ENCODE measurements around the gene FAM124B. TPM values are rescaled to one million over a fixed set of nuclear protein-coding genes. Genes with fewer than 3 reads are reported as not detected.

Gene FAM124B
- total RNA-seq, 1 experiment from 2014 or later = 0.83 TPM

DNA sequence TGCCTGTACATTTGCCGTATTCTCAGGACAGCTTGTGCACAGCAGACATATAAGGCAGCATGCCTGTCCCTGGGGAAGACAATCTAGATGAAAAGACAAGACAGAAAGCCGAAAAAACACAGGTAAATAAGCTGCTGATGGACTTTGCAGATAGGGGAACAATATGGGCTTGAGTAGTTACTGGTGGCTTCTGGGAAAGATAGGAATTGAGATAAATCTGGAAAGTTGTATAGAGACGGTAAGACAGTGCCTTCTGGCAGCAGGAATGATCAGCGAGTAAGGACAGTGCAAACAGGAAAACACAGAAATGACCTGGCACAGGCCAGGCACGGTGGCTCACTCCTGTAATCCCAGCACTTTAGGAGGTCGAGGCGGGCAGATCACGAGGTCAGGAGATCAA, 70.2 kb downstream of the FAM124B start:
- no peaks in the 10 kb centered on the region for H3K27me3 ChIP-seq (ENCODE audit: insufficient read depth, low read length)

More for the DNA sequence above, 70.2 kb downstream of the FAM124B start:
- no peaks in the 10 kb centered on the region for H3K79me1 ChIP-seq (ENCODE audit: insufficient read depth, low read depth, low read length, poor library complexity, severe bottlenecking)
- H3K23ac ChIP-seq (ENCODE audit: insufficient read length, low read depth, low read length) = no peak overlapping the region
- H2BK15ac ChIP-seq (ENCODE audit: low read depth, low read length) = no peak overlapping the region
- no peak overlapping the region for H3K18ac ChIP-seq (ENCODE audit: insufficient read length, low read depth, low read length)
- H3K4me2 ChIP-seq (ENCODE audit: insufficient read depth, insufficient read length, low read length) = no peak overlapping the region
- no peak overlapping the region for H2AFZ ChIP-seq (ENCODE audit: low read length)
- H3K79me2 ChIP-seq (ENCODE audit: insufficient read depth, low read length) = no peaks in the 10 kb centered on the region
- DNase-seq = no peak
- no peak overlapping the region for H3T11ph ChIP-seq (ENCODE audit: low read length)
- no peak overlapping the region for H3K14ac ChIP-seq (ENCODE audit: insufficient read depth, low read length)
- H3K9me3 ChIP-seq (ENCODE audit: control insufficient read depth, low read depth, low read length) = no peaks in the 10 kb centered on the region
- H3K56ac ChIP-seq (ENCODE audit: insufficient read length, low read depth, low read length) = no peak overlapping the region
- no peak overlapping the region for H3K9ac ChIP-seq (ENCODE audit: extremely low read depth, insufficient read length, low read length)
- no peaks in the 10 kb centered on the region for H3K36me3 Mint-ChIP-seq (ENCODE audit: insufficient read depth in 1 of 3, low read depth in 3 of 3)
- peaks cover 0 to 1% of the 10 kb centered on the region in 2 experiments; a peak in 1 of 5 replicates for H3K9me3 Mint-ChIP-seq
- no peak overlapping the region for H2BK5ac ChIP-seq (ENCODE audit: insufficient read length, low read length)
- H2BK20ac ChIP-seq (ENCODE audit: low read depth, low read length, poor library complexity, severe bottlenecking) = no peak overlapping the region
- H4K8ac ChIP-seq (replicated peaks; ENCODE audit: insufficient read length, low read depth, low read length) = no peak overlapping the region
- TF ChIP-seq, protein P1, sequence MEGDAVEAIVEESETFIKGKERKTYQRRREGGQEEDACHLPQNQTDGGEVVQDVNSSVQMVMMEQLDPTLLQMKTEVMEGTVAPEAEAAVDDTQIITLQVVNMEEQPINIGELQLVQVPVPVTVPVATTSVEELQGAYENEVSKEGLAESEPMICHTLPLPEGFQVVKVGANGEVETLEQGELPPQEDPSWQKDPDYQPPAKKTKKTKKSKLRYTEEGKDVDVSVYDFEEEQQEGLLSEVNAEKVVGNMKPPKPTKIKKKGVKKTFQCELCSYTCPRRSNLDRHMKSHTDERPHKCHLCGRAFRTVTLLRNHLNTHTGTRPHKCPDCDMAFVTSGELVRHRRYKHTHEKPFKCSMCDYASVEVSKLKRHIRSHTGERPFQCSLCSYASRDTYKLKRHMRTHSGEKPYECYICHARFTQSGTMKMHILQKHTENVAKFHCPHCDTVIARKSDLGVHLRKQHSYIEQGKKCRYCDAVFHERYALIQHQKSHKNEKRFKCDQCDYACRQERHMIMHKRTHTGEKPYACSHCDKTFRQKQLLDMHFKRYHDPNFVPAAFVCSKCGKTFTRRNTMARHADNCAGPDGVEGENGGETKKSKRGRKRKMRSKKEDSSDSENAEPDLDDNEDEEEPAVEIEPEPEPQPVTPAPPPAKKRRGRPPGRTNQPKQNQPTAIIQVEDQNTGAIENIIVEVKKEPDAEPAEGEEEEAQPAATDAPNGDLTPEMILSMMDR (conservative IDR thresholded peaks at IDR 0.05) = no peak
- no peak overlapping the region for H3K27ac Mint-ChIP-seq
- no peak overlapping the region for H2BK12ac ChIP-seq (ENCODE audit: insufficient read length, low read depth, low read length)
- no peaks in the 10 kb centered on the region for H3K23me2 ChIP-seq (ENCODE audit: insufficient read length, low read depth, low read length, poor library complexity, severe bottlenecking)
- no peaks in the 10 kb centered on the region for H3K27me3 Mint-ChIP-seq (ENCODE audit: low read depth)
- no peaks in the 10 kb centered on the region for H3K4me1 ChIP-seq (ENCODE audit: insufficient read depth, low read length)
- no peak overlapping the region for H2BK120ac ChIP-seq (ENCODE audit: low read depth, low read length, poor library complexity, severe bottlenecking)
- H3K4ac ChIP-seq (ENCODE audit: low read depth, low read length) = no peak overlapping the region
- H3K27ac ChIP-seq (ENCODE audit: insufficient read length, low read depth, low read length) = no peak overlapping the region
- no peaks in the 10 kb centered on the region for H3K4me1 Mint-ChIP-seq
- WGBS (ENCODE audit: extremely low coverage, insufficient read length, low lambda C conversion rate) = no CpG with 5 or more reads among the region's 8 CpGs
- no peak overlapping the region for H4K5ac ChIP-seq (ENCODE audit: insufficient read length, low read depth, low read length)
- H3K4me3 Mint-ChIP-seq = no peak overlapping the region
- H2AK5ac ChIP-seq (ENCODE audit: insufficient read length, low read length) = no peak overlapping the region
- H4K20me1 ChIP-seq (ENCODE audit: control insufficient read depth, insufficient read depth, insufficient read length) = no peaks in the 10 kb centered on the region
- no peak overlapping the region for H4K91ac ChIP-seq (ENCODE audit: insufficient read length, low read depth, low read length)
